Smooth muscle cell (in vitro differentiated cells): ENCODE results near the gene YJEFN3. TPM values are rescaled to one million over a fixed set of nuclear protein-coding genes. Genes with fewer than 3 reads are reported as not detected.

Source experiments
- DNase-seq: peaks from one replicate; lab custom pipeline; 2025; ENCODE audit not compliant: unreplicated experiment; lab: John Stamatoyannopoulos, UW
- H2AFZ ChIP-seq: fragments of 200-600 bp; sonication (generic); 2 replicates; pipeline ENCODE4 v1.6.0; 2016; ENCODE audit warnings: antibody characterized with exemption, low read depth, mild to moderate bottlenecking
- H3F3A ChIP-seq: fragments of 200-600 bp; sonication (generic); 2 replicates; pipeline ENCODE4 v1.6.0; 2017; ENCODE audit warnings: antibody characterized with exemption, low read depth
- H3K27ac ChIP-seq: fragments of 200-600 bp; sonication (generic); 2 replicates; pipeline ENCODE4 v1.5.1; 2016; ENCODE audit warnings: low read depth, mild to moderate bottlenecking
- H3K27me3 ChIP-seq: fragments of 200-600 bp; sonication (generic); 2 replicates; pipeline ENCODE4 v1.6.1; 2016; ENCODE audit warnings: low read depth, mild to moderate bottlenecking
- H3K36me3 ChIP-seq: fragments of 200-600 bp; sonication (generic); 2 replicates; pipeline ENCODE4 v1.5.1; 2016; ENCODE audit warnings: low read depth
- H3K4me1 ChIP-seq: fragments of 200-600 bp; sonication (generic); 2 replicates; pipeline ENCODE4 v1.5.1; 2016; ENCODE audit warnings: low read depth
- H3K4me2 ChIP-seq: fragments of 200-600 bp; sonication (generic); 2 replicates; pipeline ENCODE4 v1.6.0; 2016; ENCODE audit warnings: mild to moderate bottlenecking
- H3K4me3 ChIP-seq: fragments of 200-600 bp; sonication (generic); 2 replicates; pipeline ENCODE4 v1.5.1; 2016; ENCODE audit warnings: mild to moderate bottlenecking
- H3K79me2 ChIP-seq: fragments of 200-600 bp; sonication (generic); 2 replicates; pipeline ENCODE4 v1.6.0; 2016; ENCODE audit warnings: low read depth, mild to moderate bottlenecking
- H3K9ac ChIP-seq: fragments of 200-600 bp; sonication (generic); 2 replicates; pipeline ENCODE4 v1.6.0; 2016; ENCODE audit warnings: low read depth
- H3K9me3 ChIP-seq: fragments of 200-600 bp; sonication (generic); replicated peaks from 2 replicates; pipeline ENCODE4 v1.5.1; 2016; ENCODE audit warnings: low read depth
- H4K20me1 ChIP-seq: fragments of 200-600 bp; sonication (generic); 2 replicates; pipeline ENCODE4 v1.6.0; 2016; ENCODE audit warnings: low read depth
- CTCF ChIP-seq: fragments of 200-600 bp; sonication (generic); IDR thresholded peaks from 2 replicates; pipeline ENCODE4 v1.5.1; 2017; ENCODE audit warnings: borderline replicate concordance, mild to moderate bottlenecking, antibody characterized with exemption; ENCODE audit not compliant: insufficient read depth, poor library complexity, severe bottlenecking
- WGBS: methylation state at CpG from one replicate; pipeline ENCODE4 v1.1.7; 2016; ENCODE audit warnings: low lambda C conversion rate; 5-methylcytosine and 5-hydroxymethylcytosine counted together
- polyA plus RNA-seq: library from polyadenylated mRNA; unstranded; fragments of >200 nt; fragmentation: Nextera tagmentation; extraction: Ambion mirVana; gene quantifications from 2 replicates; pipeline ENCODE4 v1.2.1, GENCODE V29; 2016
- total RNA-seq: library from RNA; depleted of rRNA; stranded (reverse); fragments of >200 nt; gene quantifications from 2 replicates; pipeline ENCODE4 v1.2.3, GENCODE V29; 2014

The YJEFN3 gene
- total and polyA plus RNA-seq, 2 experiments from 2014 or later, result 2.2 to 5.8 TPM

GRCh38 chr19:19504754-19505668 lies 23.7 kb upstream of the YJEFN3 start:
- Histone ChIP-seq H3F3A (no peaks in the 10 kb centered on the region), H3K4me3 (no peak overlapping the region), H3K27ac (no peak overlapping the region), H3K9me3 (no peaks in the 10 kb centered on the region), H3K4me2 (no peak overlapping the region), H3K36me3 (no peaks in the 10 kb centered on the region), H3K79me2 (no peaks in the 10 kb centered on the region), H2AFZ (no peak overlapping the region), H3K27me3 (no peaks in the 10 kb centered on the region), H3K4me1 (no peaks in the 10 kb centered on the region), H3K9ac (no peak overlapping the region), H4K20me1 (no peaks in the 10 kb centered on the region)
- no peak for DNase-seq
- no peak for TF ChIP-seq CTCF
- WGBS, result 96% methylated on average over 23 of the region's 23 CpGs

GRCh38 chr19:19505669-19506326 lies 22.9 kb upstream of the YJEFN3 start:
- Histone ChIP-seq H3K27me3 (no peaks in the 10 kb centered on the region), H3F3A (no peaks in the 10 kb centered on the region), H3K4me1 (no peaks in the 10 kb centered on the region), H3K36me3 (no peaks in the 10 kb centered on the region), H3K79me2 (no peaks in the 10 kb centered on the region), H3K9ac (no peak overlapping the region), H3K9me3 (no peaks in the 10 kb centered on the region), H2AFZ (no peak overlapping the region), H3K4me3 (no peak overlapping the region), H3K27ac (no peak overlapping the region), H4K20me1 (no peaks in the 10 kb centered on the region), H3K4me2 (no peak overlapping the region)
- DNase-seq, result no peak
- TF ChIP-seq CTCF, result no peak
- WGBS, result 96% methylated on average over 27 of the region's 27 CpGs

- no peak overlapping the region for H2AFZ ChIP-seq
- no peak overlapping the region for H3K4me2 ChIP-seq
- H3K4me1 ChIP-seq, result no peaks in the 10 kb centered on the region
- no peaks in the 10 kb centered on the region for H3F3A ChIP-seq
- no peaks in the 10 kb centered on the region for H3K36me3 ChIP-seq
- no peak for DNase-seq
- no peaks in the 10 kb centered on the region for H4K20me1 ChIP-seq
- no peaks in the 10 kb centered on the region for H3K79me2 ChIP-seq
- H3K9ac ChIP-seq, result no peak overlapping the region
- no peak overlapping the region for H3K27ac ChIP-seq
- H3K4me3 ChIP-seq, result no peak overlapping the region
- H3K9me3 ChIP-seq, result no peaks in the 10 kb centered on the region
- no peak for TF ChIP-seq CTCF
- WGBS, result 98% methylated on average over 12 of the region's 12 CpGs
- no peaks in the 10 kb centered on the region for H3K27me3 ChIP-seq
Measured at GRCh38 chr19:19506592-19506991, 22.1 kb upstream of the YJEFN3 start.
